Measurements from ENCODE around the gene UGT1A8. TPM values are rescaled to one million over a fixed set of nuclear protein-coding genes. Genes with fewer than 3 reads are reported as not detected.

UGT1A8 gene
- total and polyA plus RNA-seq, 2 experiments from 2014 or later: not detected

DNA sequence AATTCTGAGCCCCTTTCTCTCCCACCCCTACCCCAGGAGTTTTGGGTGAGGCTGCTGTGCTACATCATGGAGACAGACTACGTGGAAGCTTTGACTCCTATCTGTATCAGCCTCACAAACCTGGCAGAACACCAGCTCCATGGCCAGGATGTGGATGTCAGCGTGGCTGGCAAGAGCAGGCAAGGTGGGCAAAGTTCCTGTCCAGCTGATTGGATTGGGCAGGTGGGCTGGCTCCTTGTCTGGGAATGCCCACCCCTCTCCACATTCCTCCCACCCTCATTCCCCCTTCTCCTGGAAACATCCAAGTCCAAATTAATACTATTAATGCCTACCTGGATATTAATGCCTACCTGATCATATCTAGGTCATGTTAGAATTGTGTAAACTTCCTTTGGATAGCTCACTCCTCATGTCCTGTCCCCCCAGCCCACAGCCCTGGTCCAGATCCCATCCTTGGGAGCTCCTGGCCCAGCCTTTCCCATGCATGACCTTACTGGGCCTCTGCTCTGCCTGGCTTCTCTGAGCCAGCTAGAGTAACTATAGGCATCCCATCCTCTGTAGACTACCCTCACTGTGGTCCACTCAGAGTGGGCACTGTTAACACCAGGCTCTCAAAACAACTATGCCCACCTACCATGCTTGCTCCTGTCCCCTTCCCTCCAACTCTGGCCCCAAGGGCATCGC is 184.8 kb downstream of the UGT1A8 start:
- Histone ChIP-seq H3K4me3 (no peak overlapping the region), H2AFZ (no peak overlapping the region), H3K27ac (no peak overlapping the region), H3K27me3 (replicated peaks; ENCODE audit: insufficient read depth) (peaks cover 13% of the 10 kb centered on the region), H3K36me3 (ENCODE audit: low read depth) (no peaks in the 10 kb centered on the region), H3K9ac (no peak overlapping the region), H3K4me2 (ENCODE audit: unreplicated experiment) (no peak overlapping the region), H3F3A (ENCODE audit: insufficient read depth) (no peaks in the 10 kb centered on the region), H3K9me3 (ENCODE audit: low read depth) (no peaks in the 10 kb centered on the region), H3K4me1 (ENCODE audit: insufficient read depth) (no peaks in the 10 kb centered on the region), H4K20me1 (ENCODE audit: insufficient read depth) (no peaks in the 10 kb centered on the region), H3K79me2 (ENCODE audit: insufficient read depth) (no peaks in the 10 kb centered on the region), H3K9me2 (ENCODE audit: insufficient read depth) (no peaks in the 10 kb centered on the region)
- WGBS, 2 experiments (ENCODE audit: low coverage in 1 of 2, low lambda C conversion rate in 2 of 2, missing lambda C conversion rate in 2 of 2): 20 to 21% methylated on average over 3 of the region's 3 CpGs
- DNase-seq: no peak
- in situ Hi-C loops (cut with MboI): no loop called here
- TF ChIP-seq EZH2phosphoT487 (IDR thresholded peaks at IDR 0.05; ENCODE audit: insufficient read depth, low read depth): no peak
- no peak for TF ChIP-seq EZH2 (IDR thresholded peaks at IDR 0.05; ENCODE audit: insufficient read depth, poor library complexity, severe bottlenecking)

DNA sequence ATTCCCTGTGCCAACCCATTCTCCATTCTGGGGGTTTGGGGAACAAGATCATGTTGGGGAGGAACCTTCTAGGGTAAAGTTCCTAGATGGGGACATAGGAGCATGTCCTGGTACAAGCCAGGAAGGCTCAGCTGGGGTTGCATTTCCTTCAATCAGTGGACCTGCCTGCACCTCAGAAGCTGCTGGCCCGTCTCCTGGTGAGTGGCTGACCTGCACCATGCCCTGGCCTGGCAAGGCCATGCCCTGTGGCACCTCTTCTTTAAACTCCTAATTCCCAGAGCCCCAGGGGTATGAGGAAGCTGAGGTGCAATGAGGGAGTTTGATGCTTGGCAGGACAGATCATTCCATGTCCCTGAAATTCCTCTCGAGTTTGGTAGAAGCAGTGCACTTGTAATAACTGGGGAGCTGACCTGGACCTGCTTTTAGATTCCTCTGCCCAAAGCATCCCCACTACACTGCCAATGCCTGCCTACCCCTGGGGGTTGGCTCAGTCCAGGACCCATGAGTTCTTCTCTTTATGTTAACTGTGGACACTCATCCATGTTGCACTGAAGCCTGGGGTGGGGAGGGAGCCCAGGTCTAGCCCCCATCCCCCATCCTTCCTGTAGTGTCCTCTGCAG is 186.0 kb downstream of the UGT1A8 start:
- Histone ChIP-seq H3K4me2 (ENCODE audit: unreplicated experiment) (no peak overlapping the region), H3K9ac (no peak overlapping the region), H3K9me3 (ENCODE audit: low read depth) (no peaks in the 10 kb centered on the region), H3K4me1 (ENCODE audit: insufficient read depth) (no peaks in the 10 kb centered on the region), H3K27ac (no peak overlapping the region), H3K9me2 (ENCODE audit: insufficient read depth) (no peaks in the 10 kb centered on the region), H3K79me2 (ENCODE audit: insufficient read depth) (no peaks in the 10 kb centered on the region), H2AFZ (no peak overlapping the region), H3F3A (ENCODE audit: insufficient read depth) (no peaks in the 10 kb centered on the region), H3K4me3 (no peak overlapping the region), H4K20me1 (ENCODE audit: insufficient read depth) (no peaks in the 10 kb centered on the region), H3K27me3 (replicated peaks; ENCODE audit: insufficient read depth) (peaks cover 13% of the 10 kb centered on the region), H3K36me3 (ENCODE audit: low read depth) (no peaks in the 10 kb centered on the region)
- in situ Hi-C loops (cut with MboI): no loop called here
- no peak for DNase-seq
- WGBS, 2 experiments (ENCODE audit: low coverage in 1 of 2, low lambda C conversion rate in 2 of 2, missing lambda C conversion rate in 2 of 2): 7 to 17% methylated on average over 2 of the region's 2 CpGs
- TF ChIP-seq EZH2 (IDR thresholded peaks at IDR 0.05; ENCODE audit: insufficient read depth, poor library complexity, severe bottlenecking) (no peak), EZH2phosphoT487 (IDR thresholded peaks at IDR 0.05; ENCODE audit: insufficient read depth, low read depth) (no peak)

DNA sequence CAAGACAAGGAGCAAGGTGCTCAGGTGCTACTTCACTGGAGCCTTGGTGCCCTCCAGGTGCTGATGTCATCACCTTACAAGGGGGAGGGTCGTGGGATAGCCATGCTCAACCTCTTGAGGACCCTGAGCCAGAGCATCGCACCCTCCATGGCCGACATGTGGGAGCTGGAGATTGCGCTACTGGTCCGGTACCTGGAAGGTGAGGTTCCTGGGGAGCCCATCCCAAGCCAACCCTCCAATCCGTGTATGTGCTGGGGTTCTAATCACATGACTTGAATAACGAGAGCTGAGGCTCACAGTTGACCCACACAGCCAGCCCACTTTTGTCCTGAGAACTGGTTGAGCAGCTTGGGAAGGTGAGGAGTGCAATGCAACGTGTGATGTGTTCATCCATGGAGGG is 186.6 kb downstream of the UGT1A8 start:
- no peak overlapping the region for H3K27ac ChIP-seq
- no peaks in the 10 kb centered on the region for H3K79me2 ChIP-seq (ENCODE audit: insufficient read depth)
- in situ Hi-C loops (cut with MboI): no loop called here
- WGBS, 2 experiments (ENCODE audit: low coverage in 1 of 2, low lambda C conversion rate in 2 of 2, missing lambda C conversion rate in 2 of 2): 46 to 47% methylated on average over 8 of the region's 8 CpGs
- no peak overlapping the region for H3K4me3 ChIP-seq
- H4K20me1 ChIP-seq (ENCODE audit: insufficient read depth): no peaks in the 10 kb centered on the region
- no peaks in the 10 kb centered on the region for H3F3A ChIP-seq (ENCODE audit: insufficient read depth)
- H3K36me3 ChIP-seq (ENCODE audit: low read depth): no peaks in the 10 kb centered on the region
- no peak for DNase-seq
- H3K9me3 ChIP-seq (ENCODE audit: low read depth): no peaks in the 10 kb centered on the region
- no peak overlapping the region for H3K4me2 ChIP-seq (ENCODE audit: unreplicated experiment)
- no peak for TF ChIP-seq EZH2 (IDR thresholded peaks at IDR 0.05; ENCODE audit: insufficient read depth, poor library complexity, severe bottlenecking)
- no peak for TF ChIP-seq EZH2phosphoT487 (IDR thresholded peaks at IDR 0.05; ENCODE audit: insufficient read depth, low read depth)
- H3K4me1 ChIP-seq (ENCODE audit: insufficient read depth): no peaks in the 10 kb centered on the region
- H3K9ac ChIP-seq: no peak overlapping the region
- H3K9me2 ChIP-seq (ENCODE audit: insufficient read depth): no peaks in the 10 kb centered on the region
- peaks cover 13% of the 10 kb centered on the region for H3K27me3 ChIP-seq (replicated peaks; ENCODE audit: insufficient read depth)
- H2AFZ ChIP-seq: no peak overlapping the region

- Histone ChIP-seq H3K36me3 (ENCODE audit: low read depth) (no peaks in the 10 kb centered on the region), H3K9ac (no peak overlapping the region), H3K4me2 (ENCODE audit: unreplicated experiment) (no peak overlapping the region), H3K9me2 (ENCODE audit: insufficient read depth) (no peaks in the 10 kb centered on the region), H3K27ac (no peak overlapping the region), H3K27me3 (replicated peaks; ENCODE audit: insufficient read depth) (peaks cover 27% of the 10 kb centered on the region), H3K4me1 (ENCODE audit: insufficient read depth) (no peaks in the 10 kb centered on the region), H3K9me3 (ENCODE audit: low read depth) (no peaks in the 10 kb centered on the region), H2AFZ (no peak overlapping the region), H3K4me3 (no peak overlapping the region), H3F3A (ENCODE audit: insufficient read depth) (no peaks in the 10 kb centered on the region), H4K20me1 (ENCODE audit: insufficient read depth) (no peaks in the 10 kb centered on the region), H3K79me2 (ENCODE audit: insufficient read depth) (no peaks in the 10 kb centered on the region)
- in situ Hi-C loops (cut with MboI): no loop called here
- DNase-seq: no peak
- whole genome bisulfite sequencing, 2 experiments (ENCODE audit: low coverage in 1 of 2, low lambda C conversion rate in 2 of 2, missing lambda C conversion rate in 2 of 2): 28 to 29% methylated on average over 12 of the region's 12 CpGs
- no peak for TF ChIP-seq EZH2 (IDR thresholded peaks at IDR 0.05; ENCODE audit: insufficient read depth, poor library complexity, severe bottlenecking)
Measured at GRCh38 chr2:233807215-233807865, 189.9 kb downstream of the UGT1A8 start.

Measured in GM23248 (cell line).